Measurements from ENCODE around the gene DNAAF2. TPM values are rescaled to one million over a fixed set of nuclear protein-coding genes. Genes with fewer than 3 reads are reported as not detected.
"Not testable (repeated sequence)": the region's sequence is repeated elsewhere in the genome, so short reads cannot be mapped to it uniquely, and the experiment has no call there.

The DNAAF2 gene
- total RNA-seq = 16.1 and 17.1 TPM in 2 replicates

- TF ChIP-seq, protein P1, sequence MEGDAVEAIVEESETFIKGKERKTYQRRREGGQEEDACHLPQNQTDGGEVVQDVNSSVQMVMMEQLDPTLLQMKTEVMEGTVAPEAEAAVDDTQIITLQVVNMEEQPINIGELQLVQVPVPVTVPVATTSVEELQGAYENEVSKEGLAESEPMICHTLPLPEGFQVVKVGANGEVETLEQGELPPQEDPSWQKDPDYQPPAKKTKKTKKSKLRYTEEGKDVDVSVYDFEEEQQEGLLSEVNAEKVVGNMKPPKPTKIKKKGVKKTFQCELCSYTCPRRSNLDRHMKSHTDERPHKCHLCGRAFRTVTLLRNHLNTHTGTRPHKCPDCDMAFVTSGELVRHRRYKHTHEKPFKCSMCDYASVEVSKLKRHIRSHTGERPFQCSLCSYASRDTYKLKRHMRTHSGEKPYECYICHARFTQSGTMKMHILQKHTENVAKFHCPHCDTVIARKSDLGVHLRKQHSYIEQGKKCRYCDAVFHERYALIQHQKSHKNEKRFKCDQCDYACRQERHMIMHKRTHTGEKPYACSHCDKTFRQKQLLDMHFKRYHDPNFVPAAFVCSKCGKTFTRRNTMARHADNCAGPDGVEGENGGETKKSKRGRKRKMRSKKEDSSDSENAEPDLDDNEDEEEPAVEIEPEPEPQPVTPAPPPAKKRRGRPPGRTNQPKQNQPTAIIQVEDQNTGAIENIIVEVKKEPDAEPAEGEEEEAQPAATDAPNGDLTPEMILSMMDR (conservative IDR thresholded peaks at IDR 0.05; ENCODE audit: low read depth, low read length) = no peak
- no peak for DNase-seq (ENCODE audit: low read depth)
Observed at GRCh38 chr14:49634547-49635334, at the start of gene DNAAF2. Gene DNAAF2, minus strand, starts transcription at chr14:49635244. Its CDS starts 95 bp downstream, at chr14:49635149.

DNA sequence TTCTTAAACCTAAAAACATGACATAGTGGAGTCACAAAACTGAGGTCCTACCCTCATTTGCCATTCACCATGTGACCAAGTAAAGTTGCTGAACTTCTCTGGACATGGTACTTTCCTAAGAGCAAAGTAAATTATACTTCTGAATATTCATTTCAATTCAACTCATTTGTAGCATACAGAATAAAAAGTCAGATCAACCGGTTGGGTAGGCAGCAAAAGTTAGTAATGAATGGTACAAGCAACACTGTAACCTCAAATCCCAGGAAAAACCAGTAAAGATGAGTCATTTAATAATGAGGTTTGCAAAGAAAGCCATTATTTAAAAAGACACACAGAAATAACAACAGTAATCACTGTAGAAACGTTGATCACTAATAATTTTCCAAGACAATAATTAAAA is 44.2 kb upstream of the DNAAF2 start:
- no peak overlapping the region for H3K4me3 ChIP-seq (ENCODE audit: low read depth, low read length)
- TF ChIP-seq, protein P1 (conservative IDR thresholded peaks at IDR 0.05; ENCODE audit: low read depth, low read length) = no peak
- no peak for DNase-seq (ENCODE audit: low read depth)

More at GRCh38 chr14:49634547-49635334, at the start of gene DNAAF2:
- H3K4me3 ChIP-seq (ENCODE audit: low read depth, low read length) = peak within 1 kb of the TSS; percentile 96

- no peak for DNase-seq (ENCODE audit: low read depth)
- H3K4me3 ChIP-seq (ENCODE audit: low read depth, low read length) = no peak overlapping the region
- TF ChIP-seq, protein P1 (conservative IDR thresholded peaks at IDR 0.05; ENCODE audit: low read depth, low read length) = peak; percentile 23
Observed at GRCh38 chr14:49677643-49678042, 42.6 kb upstream of the DNAAF2 start.

DNA sequence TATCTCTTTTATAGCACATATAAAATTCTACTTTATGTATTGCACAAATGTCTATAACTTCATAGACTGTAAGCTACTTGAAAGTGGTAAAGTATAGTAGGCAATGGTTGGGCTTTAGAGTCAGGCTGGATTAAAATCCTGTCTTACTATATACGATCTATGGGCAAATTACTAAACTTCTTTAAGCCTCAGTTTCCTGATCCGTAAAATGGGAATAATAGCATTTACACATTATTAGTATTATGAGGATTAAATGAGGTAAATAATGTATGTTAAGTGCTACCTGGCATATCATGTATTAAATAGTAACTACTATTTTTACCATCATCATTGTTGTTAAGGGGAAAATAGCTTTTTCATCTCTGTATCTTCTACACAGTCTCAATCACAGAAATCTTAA is 38.5 kb upstream of the DNAAF2 start:
- no peak overlapping the region for H3K4me3 ChIP-seq (ENCODE audit: low read depth, low read length)
- no peak for DNase-seq (ENCODE audit: low read depth)
- TF ChIP-seq, protein P1 (conservative IDR thresholded peaks at IDR 0.05; ENCODE audit: low read depth, low read length) = no peak

DNA sequence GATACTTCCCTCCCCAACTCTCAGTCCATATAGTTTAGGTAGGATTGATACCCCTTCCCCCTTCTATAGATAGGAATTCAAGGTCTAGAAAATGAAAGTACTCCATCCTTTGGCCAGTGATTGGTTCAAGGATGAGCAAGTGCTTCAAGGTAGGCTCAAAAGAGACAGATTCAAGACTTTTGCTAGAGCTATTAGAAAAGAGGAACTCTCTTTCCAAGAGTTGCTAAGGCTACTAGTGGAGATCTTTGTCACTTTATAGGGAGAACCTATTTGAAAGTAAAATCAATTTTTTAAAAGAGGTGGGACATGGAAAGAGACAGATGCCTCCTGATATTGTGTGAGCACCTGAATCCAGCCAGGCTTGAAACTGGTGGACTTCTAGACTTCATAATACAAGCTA is 35.4 kb upstream of the DNAAF2 start:
- TF ChIP-seq, protein P1 (conservative IDR thresholded peaks at IDR 0.05; ENCODE audit: low read depth, low read length) = no peak
- no peak overlapping the region for H3K4me3 ChIP-seq (ENCODE audit: low read depth, low read length)
- no peak for DNase-seq (ENCODE audit: low read depth)

DNA sequence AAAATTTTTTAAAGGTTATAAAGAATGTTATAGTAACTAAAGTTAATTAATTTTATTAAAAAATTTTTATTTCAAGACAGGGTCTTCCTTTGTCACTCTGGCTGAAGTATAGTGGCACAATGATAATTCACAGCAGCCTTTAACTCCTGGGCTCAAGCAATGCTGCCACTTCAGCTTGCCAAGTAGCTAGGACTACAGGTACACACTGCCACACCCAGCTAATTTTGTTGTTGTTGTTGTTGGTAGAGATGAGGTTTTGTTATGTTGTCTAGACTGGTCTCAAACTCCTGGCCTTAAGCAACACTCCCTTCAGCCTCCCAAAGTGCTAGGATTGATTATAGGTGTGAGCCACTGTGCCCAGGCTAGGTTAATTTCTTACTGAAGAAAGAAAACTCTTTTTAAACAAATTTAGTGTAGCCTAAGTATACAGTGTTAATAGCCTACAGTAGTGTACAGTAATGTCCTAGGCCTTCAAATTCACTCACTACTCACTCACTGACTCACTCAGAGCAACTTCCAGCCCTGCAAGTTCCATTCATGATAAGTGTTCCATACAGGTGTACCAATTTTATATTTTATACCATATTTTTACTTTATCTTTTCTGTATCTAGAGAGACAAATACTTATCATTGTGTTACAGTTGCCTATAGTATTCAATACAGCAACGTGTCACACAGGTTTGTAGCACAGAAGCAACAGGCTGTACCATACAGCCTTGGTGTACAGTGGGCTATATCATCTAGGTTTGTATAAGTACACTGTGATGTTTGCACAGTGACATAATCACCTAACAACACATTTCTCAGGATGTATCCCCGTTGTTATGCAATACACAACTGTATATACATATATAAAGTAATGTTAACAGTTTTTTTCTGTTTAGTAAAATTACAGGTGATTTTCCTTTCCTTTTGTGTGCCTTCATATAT is 24.7 kb upstream of the DNAAF2 start:
- H3K4me3 ChIP-seq (ENCODE audit: low read depth, low read length) = no peak overlapping the region
- DNase-seq (ENCODE audit: low read depth) = no peak
- TF ChIP-seq, protein P1 (conservative IDR thresholded peaks at IDR 0.05; ENCODE audit: low read depth, low read length) = no peak

GRCh38 chr14:49657500-49657899 is 22.5 kb upstream of the DNAAF2 start:
- H3K4me3 ChIP-seq (ENCODE audit: low read depth, low read length); DNase-seq (ENCODE audit: low read depth): not testable (repeated sequence)

Measured in epithelial cell of proximal tubule (primary cell).